NT2/D1 (cell line): ENCODE measurements around the gene CNPY1.

Experiments
- DNase-seq: peaks from one replicate; pipeline ENCODE4 v3.0.0-alpha.2; 2011; ENCODE audit warnings: low read depth, low spot score
- H3K27me3 ChIP-seq: 2 replicates; pipeline ENCODE4 v1.6.0; 2011; ENCODE audit warnings: mild to moderate bottlenecking; ENCODE audit not compliant: insufficient read length, insufficient read depth
- H3K36me3 ChIP-seq: 2 replicates; pipeline ENCODE4 v1.6.1; 2011; ENCODE audit warnings: mild to moderate bottlenecking, low read length, mixed read lengths; ENCODE audit not compliant: insufficient read depth, insufficient read length
- H3K4me1 ChIP-seq: 2 replicates; pipeline ENCODE4 v1.5.1; 2011; ENCODE audit not compliant: insufficient read depth, insufficient read length
- H3K4me3 ChIP-seq: 2 replicates; pipeline ENCODE4 v1.5.1; 2011; ENCODE audit warnings: low read depth; ENCODE audit not compliant: insufficient read length
- H3K9ac ChIP-seq: 2 replicates; pipeline ENCODE4 v1.6.0; 2011; ENCODE audit warnings: low read depth; ENCODE audit not compliant: insufficient read length
- H3K9me3 ChIP-seq: 2 replicates; pipeline ENCODE4 v1.5.1; 2011; ENCODE audit warnings: mild to moderate bottlenecking, low read length; ENCODE audit not compliant: insufficient read depth
- SUZ12 ChIP-seq: IDR thresholded peaks from 2 replicates; pipeline ENCODE4 v1.6.1; 2011; ENCODE audit not compliant: insufficient read length, insufficient read depth; ENCODE audit errors: extremely low read depth
- YY1 ChIP-seq: IDR thresholded peaks from 2 replicates; pipeline ENCODE4 v1.6.1; 2011; ENCODE audit not compliant: insufficient read length, insufficient read depth
- ZNF274 ChIP-seq: IDR thresholded peaks from 2 replicates; pipeline ENCODE4 v1.6.1; 2011; ENCODE audit warnings: mild to moderate bottlenecking, low read depth, low read length

Gene CNPY1

DNA sequence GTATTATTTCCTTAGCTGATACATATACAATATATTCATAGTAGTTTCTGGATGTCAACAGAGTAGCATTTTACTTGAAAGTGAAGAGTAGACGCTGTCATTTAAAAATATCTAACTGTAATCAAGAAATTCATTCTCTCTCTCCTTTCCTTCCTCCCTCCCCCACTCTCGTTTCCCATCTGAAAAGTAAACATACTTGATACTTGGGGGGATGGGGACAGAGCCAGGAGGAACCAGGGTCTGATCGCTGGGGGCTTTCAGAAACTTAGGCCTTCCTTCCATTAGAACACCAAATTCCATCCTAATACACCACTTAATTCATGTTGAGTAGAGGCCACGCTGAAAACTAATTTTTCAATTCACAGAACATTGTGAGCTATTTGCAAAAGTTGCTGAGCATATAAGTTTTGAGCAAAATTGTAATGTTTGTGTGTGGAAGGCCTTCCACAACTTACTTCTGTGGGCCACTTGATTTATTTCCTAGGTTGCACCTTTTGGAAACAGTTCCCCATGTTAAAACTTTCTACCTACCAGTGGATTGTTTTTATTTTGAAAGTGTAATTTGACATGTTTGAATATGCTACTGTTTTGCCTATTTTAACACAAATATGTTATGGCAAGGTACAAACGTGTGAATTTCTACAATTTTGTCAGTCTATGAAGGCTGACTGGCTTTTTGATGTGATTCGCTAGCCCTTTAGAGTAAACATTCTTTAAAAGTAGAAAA, 35.2 kb downstream of the CNPY1 start:
- no peak overlapping the region for H3K4me3 ChIP-seq
- no peaks in the 10 kb centered on the region for H3K36me3 ChIP-seq
- no peak for TF ChIP-seq SUZ12
- TF ChIP-seq YY1: no peak
- TF ChIP-seq ZNF274: no peak
- peaks cover 91% of the 10 kb centered on the region for H3K27me3 ChIP-seq
- no peak for DNase-seq
- H3K4me1 ChIP-seq: peaks cover 2% of the 10 kb centered on the region
- no peak overlapping the region for H3K9ac ChIP-seq
- no peaks in the 10 kb centered on the region for H3K9me3 ChIP-seq

DNA sequence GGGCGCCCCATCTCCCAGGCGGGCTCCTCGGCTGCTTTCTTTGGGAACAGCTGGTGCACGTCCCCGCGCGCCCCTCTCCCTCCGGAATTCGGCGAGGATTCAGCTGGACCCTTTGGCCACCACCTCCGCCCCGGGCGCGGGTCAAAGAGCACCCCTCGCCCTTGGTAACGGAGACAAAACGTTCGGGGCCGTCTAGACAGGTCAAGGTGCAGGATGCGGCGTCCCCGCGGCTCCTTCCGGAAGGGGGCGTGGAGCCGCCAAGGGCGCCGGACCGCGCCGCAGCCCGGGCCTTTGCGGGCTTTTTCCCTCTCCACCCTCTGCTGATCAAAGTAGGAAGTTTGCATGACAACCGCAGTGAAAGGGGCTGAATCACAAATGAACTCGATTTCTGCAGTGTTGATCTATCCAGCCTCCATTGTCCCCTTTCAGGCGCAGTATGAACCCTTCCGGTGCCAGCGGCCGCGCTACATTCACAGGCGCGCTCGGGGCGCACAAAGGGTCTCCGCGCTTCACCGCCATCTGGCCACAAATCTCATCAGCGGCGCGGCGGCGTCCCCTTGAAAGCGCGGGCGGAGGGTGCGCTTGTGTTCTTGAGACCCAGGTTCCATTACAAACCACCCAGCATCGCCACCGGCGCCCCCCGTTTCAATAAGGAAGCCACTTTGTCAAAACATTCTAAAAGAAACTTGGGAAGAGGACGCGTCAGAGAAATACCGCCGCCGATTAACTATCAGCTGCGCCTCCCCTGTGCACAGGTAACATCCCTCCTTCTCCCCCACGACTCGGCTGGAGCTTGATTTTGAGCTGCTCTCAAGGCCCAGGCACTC, 36.4 kb downstream of the CNPY1 start:
- TF ChIP-seq ZNF274 (no peak), SUZ12 (no peak), YY1 (no peak)
- Histone ChIP-seq H3K9me3 (no peaks in the 10 kb centered on the region), H3K4me1 (peaks cover 2% of the 10 kb centered on the region), H3K27me3 (peaks cover 91% of the 10 kb centered on the region), H3K4me3 (peak overlapping the region; percentile 34), H3K9ac (no peak overlapping the region), H3K36me3 (no peaks in the 10 kb centered on the region)
- peak; percentile 82 for DNase-seq

DNA sequence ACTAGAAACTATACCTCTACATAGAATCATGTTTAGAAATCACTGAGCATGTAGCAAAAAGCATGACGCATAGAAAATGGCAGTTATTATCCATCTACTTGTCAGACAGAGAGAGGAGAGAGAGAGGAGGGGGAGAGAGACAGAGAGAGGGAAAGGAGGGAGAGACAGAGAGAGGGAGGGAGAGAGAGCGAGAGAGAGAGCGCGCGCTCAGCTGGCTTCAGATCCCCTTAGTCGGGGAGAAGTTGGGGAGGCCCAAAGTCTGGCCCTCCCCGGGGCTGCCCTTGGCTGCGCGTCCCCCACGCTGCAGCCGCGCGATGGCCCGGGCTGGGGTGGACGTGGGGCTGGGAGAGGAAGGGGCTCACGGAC, 37.0 kb downstream of the CNPY1 start:
- DNase-seq: peak; percentile 44
- H3K27me3 ChIP-seq: peaks cover 96% of the 10 kb centered on the region

DNA sequence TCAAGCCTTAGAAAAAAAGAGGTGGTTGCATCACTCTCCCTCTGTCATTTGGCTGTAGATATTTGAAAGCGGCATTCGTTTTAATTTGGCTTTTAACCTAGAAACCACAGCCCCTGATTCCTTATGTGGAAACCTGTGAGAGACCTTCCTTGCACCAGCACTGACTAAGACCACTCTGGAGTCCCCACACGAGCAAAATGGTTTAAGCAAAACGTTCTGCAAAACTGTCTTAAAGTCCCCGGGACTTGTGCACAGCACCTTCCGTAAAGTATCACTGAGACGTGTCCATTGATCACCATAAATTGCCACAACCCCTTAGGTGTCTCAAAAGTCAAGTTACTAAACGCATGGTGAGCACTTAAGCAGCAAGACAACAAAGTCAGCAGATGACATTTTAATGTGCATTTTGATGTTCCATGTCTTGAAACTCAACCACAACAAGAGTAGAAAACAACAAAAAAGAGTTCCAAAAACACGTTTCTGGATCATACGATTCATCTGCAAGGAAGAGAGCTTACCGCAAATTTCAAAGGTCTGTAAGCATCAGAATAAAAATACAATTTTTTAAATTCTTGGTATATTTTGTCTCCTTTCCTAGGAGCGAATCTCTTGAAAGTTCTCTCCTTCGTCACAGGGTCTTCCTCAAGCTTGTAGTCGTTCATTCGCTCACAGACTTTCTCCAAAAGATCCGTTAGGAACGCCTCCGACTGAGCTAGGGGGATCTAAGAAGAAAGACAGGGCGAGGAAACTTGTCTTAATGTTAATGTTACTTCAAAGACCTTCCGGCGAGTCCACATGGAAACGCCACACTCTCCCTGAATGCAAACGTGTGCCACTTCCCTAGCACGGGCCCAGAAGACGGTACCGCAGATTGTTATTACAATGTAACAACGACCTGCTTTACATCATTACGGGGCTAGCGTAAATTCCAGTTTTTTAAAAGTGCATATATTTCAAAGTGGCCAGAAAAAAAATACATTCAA, 37.7 kb downstream of the CNPY1 start:
- H3K27me3 ChIP-seq: peaks cover 100% of the 10 kb centered on the region
- H3K9me3 ChIP-seq: no peaks in the 10 kb centered on the region
- no peak overlapping the region for H3K4me3 ChIP-seq
- no peak for TF ChIP-seq YY1
- TF ChIP-seq SUZ12: peak; percentile 28
- DNase-seq: no peak
- H3K4me1 ChIP-seq: peaks cover 2% of the 10 kb centered on the region
- no peak overlapping the region for H3K9ac ChIP-seq
- H3K36me3 ChIP-seq: no peaks in the 10 kb centered on the region

More for the DNA sequence above, 37.0 kb downstream of the CNPY1 start:
- no peaks in the 10 kb centered on the region for H3K36me3 ChIP-seq
- peaks cover 2% of the 10 kb centered on the region for H3K4me1 ChIP-seq
- no peak overlapping the region for H3K9ac ChIP-seq
- no peaks in the 10 kb centered on the region for H3K9me3 ChIP-seq
- no peak for TF ChIP-seq YY1
- no peak for TF ChIP-seq ZNF274
- TF ChIP-seq SUZ12: no peak
- H3K4me3 ChIP-seq: peak overlapping the region; percentile 34

DNA sequence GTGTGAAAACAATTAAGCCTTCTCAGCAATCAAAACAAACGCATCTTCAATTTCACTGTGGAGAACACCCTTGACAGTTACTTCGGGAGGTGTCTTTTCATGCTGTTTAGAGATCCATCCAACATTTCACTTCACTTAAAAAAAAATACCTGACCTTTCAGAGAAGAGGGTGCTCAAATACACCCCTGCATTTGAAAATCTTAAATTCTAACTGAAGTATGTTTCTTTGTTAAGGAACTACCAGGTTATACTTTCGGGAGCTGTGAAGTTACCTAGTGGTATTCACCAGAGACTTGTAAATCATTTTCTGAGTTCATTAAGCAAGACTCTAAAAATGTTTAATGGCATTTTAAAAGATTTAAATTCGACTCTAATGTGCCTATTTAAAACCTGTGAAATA, 38.8 kb downstream of the CNPY1 start:
- DNase-seq: no peak
- H3K4me3 ChIP-seq: no peak overlapping the region
- no peak overlapping the region for H3K9ac ChIP-seq
- H3K36me3 ChIP-seq: no peaks in the 10 kb centered on the region
- H3K27me3 ChIP-seq: peaks cover 100% of the 10 kb centered on the region
- no peaks in the 10 kb centered on the region for H3K9me3 ChIP-seq
- no peak for TF ChIP-seq SUZ12
- no peak for TF ChIP-seq ZNF274
- TF ChIP-seq YY1: no peak
- peaks cover 2% of the 10 kb centered on the region for H3K4me1 ChIP-seq

DNA sequence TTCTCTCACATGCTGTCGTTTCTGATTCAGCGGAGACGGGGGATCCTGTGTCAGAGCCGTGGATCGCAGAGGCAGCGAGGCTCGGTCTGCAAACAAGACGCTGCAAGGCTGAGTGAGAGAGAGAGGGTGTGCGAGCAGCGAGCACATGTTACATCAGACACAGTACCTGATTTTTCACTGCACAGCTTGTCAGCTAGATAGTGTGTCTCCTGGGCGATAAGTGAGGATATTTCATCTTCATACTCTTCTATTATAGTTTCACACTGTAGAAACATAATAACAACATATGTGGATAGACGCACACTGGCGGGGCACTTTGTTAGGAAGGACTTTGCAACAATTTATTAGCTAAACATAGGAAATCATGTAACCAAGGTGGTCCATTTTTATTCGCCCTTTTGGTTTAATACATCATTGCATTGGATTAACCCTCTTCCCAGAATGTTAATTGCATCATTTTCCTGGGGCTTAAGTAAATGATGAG, 39.5 kb downstream of the CNPY1 start:
- Histone ChIP-seq H3K9ac (no peak overlapping the region), H3K4me3 (no peak overlapping the region), H3K4me1 (peaks cover 2% of the 10 kb centered on the region), H3K36me3 (no peaks in the 10 kb centered on the region), H3K9me3 (no peaks in the 10 kb centered on the region), H3K27me3 (peaks cover 95% of the 10 kb centered on the region)
- TF ChIP-seq ZNF274 (no peak), SUZ12 (peak; percentile 86)
- DNase-seq: no peak

DNA sequence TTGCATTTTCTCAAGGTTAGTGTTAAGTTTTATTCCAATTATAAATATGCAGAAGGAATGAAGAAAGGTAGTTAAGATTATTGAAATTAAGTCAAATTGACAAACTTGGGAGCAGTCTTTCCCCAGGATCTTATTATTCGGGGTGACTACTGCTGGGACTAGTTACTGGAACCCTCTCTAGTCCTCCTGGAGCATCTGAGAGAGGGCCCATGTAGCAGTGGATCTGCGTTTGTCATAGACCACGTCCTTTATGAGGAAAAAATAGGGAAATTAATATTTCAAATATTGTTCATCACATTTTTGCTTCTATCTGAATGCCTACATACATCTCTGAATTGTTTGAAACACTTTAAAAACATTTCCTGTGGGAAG, 41.0 kb downstream of the CNPY1 start:
- TF ChIP-seq YY1: no peak
- no peak for TF ChIP-seq ZNF274
- TF ChIP-seq SUZ12: no peak
- DNase-seq: no peak

More for the DNA sequence above, 41.0 kb downstream of the CNPY1 start:
- Histone ChIP-seq H3K27me3 (peaks cover 85% of the 10 kb centered on the region), H3K4me3 (no peak overlapping the region), H3K36me3 (no peaks in the 10 kb centered on the region), H3K4me1 (no peaks in the 10 kb centered on the region), H3K9me3 (no peaks in the 10 kb centered on the region), H3K9ac (no peak overlapping the region)
